ENCODE data around the gene HOXD3.

- TF ChIP-seq CTCF (optimal IDR thresholded peaks at IDR 0.05 in 1 of 3, IDR thresholded peaks at IDR 0.05 in 1 of 3, conservative IDR thresholded peaks at IDR 0.05 in 1 of 3; ENCODE audit: extremely low read depth in 1 of 3, insufficient read depth in 2 of 3, low read length in 3 of 3) (no peak), EZH2 (IDR thresholded peaks at IDR 0.05; ENCODE audit: low read length) (no peak)
These were observed 12.6 kb downstream of the HOXD3 start for GRCh38 chr2:176169711-176170110.

All from keratinocyte (primary cell).